H1 (cell line): ENCODE data around the gene CACNG7. TPM values are rescaled to one million over a fixed set of nuclear protein-coding genes. Genes with fewer than 3 reads are reported as not detected.

Source experiments
- CTCF ChIA-PET: fragments of 300-600 bp; sonication (Branson Sonifier 250); formaldehyde crosslinking; loops from one replicate; lab custom pipeline; 2021; ENCODE audit not compliant: partially characterized antibody; lab: Charles Lee
- POLR2A ChIA-PET: fragments of 300-600 bp; sonication (Branson Sonifier 250); formaldehyde crosslinking; loops from one replicate; lab custom pipeline; 2021; ENCODE audit warnings: inconsistent platforms; ENCODE audit not compliant: partially characterized antibody; lab: Charles Lee
- DNase-seq, 2 experiments: peaks; one replicate each; pipeline versions ENCODE4 v3.0.0 to v3.0.0-alpha.2; 2010 to 2022; ENCODE audit warnings: low spot score in 2 of 2, low read depth in 1 of 2, mixed read lengths in 1 of 2
- FAIRE-seq: peaks from 2 replicates; lab custom pipeline; 2011; peaks lifted over from hg19 to GRCh38; lab: Jason Lieb, UNC
- H2AFZ ChIP-seq: 2 replicates; pipeline ENCODE4 v1.8.1; 2012; ENCODE audit warnings: low read length, inconsistent platforms
- H2AK5ac ChIP-seq: 2 replicates; pipeline ENCODE4 v1.6.1; 2013; ENCODE audit warnings: low read depth, low read length
- H2BK120ac ChIP-seq: replicated peaks from 2 replicates; pipeline ENCODE3; 2013; ENCODE audit warnings: low read depth, low read length, inconsistent platforms
- H2BK12ac ChIP-seq: 2 replicates; pipeline ENCODE4 v1.6.1; 2013; ENCODE audit warnings: low read depth, low read length
- H2BK15ac ChIP-seq: 2 replicates; pipeline ENCODE4 v1.6.1; 2013; ENCODE audit warnings: low read length
- H2BK20ac ChIP-seq: 2 replicates; pipeline ENCODE4 v1.6.1; 2013; ENCODE audit warnings: low read length
- H2BK5ac ChIP-seq: 2 replicates; pipeline ENCODE4 v1.6.1; 2013; ENCODE audit warnings: low read depth, low read length
- H3K14ac ChIP-seq: 2 replicates; pipeline ENCODE4 v1.6.1; 2013; ENCODE audit warnings: inconsistent platforms; ENCODE audit not compliant: insufficient read length
- H3K18ac ChIP-seq: 2 replicates; pipeline ENCODE4 v1.6.1; 2013; ENCODE audit warnings: low read length; ENCODE audit errors: extremely low read depth
- H3K23ac ChIP-seq: 2 replicates; pipeline ENCODE4 v1.6.1; 2013; ENCODE audit warnings: inconsistent platforms; ENCODE audit not compliant: insufficient read length
- H3K23me2 ChIP-seq: 2 replicates; pipeline ENCODE4 v1.6.1; 2013; ENCODE audit warnings: low read depth, low read length
- H3K27ac ChIP-seq: 2 replicates; pipeline ENCODE4 v1.6.1; 2011; ENCODE audit warnings: low read depth, low read length, inconsistent platforms
- H3K27me3 ChIP-seq, 4 experiments: replicated peaks in 1 of 4; 1 replicate in 1 of 4; 2 replicates in 3 of 4; pipeline versions ENCODE4 v1.6.1 to v1.8.1; 2011 to 2013; ENCODE audit warnings: low read length in 3 of 4, mild to moderate bottlenecking in 3 of 4, inconsistent platforms in 2 of 4, mixed read lengths in 2 of 4, moderate library complexity in 1 of 4; ENCODE audit not compliant: control insufficient read depth in 3 of 4, insufficient read depth in 3 of 4; ENCODE audit errors: extremely low read depth in 1 of 4
- H3K36me3 ChIP-seq, 4 experiments: 2 replicates each; pipeline versions ENCODE4 v1.6.1 to v1.8.1; 2011 to 2013; ENCODE audit warnings: mild to moderate bottlenecking in 4 of 4, low read length in 3 of 4, moderate library complexity in 2 of 4, control low read depth in 1 of 4, inconsistent platforms in 1 of 4; ENCODE audit not compliant: insufficient read depth in 4 of 4, control insufficient read depth in 2 of 4
- H3K4ac ChIP-seq: replicated peaks from 2 replicates; pipeline ENCODE3; 2013; ENCODE audit warnings: low read length, low read depth, mixed read lengths, inconsistent platforms; ENCODE audit not compliant: insufficient read length
- H3K4me1 ChIP-seq, 4 experiments: replicated peaks in 1 of 4; 1 replicate in 1 of 4; 2 replicates in 3 of 4; pipeline versions ENCODE4 v1.6.1 to v1.8.1; 2011 to 2013; ENCODE audit warnings: low read length in 3 of 4, inconsistent platforms in 2 of 4, mixed read lengths in 1 of 4; ENCODE audit not compliant: insufficient read depth in 4 of 4, control insufficient read depth in 3 of 4
- H3K4me2 ChIP-seq, 2 experiments: 2 replicates each; pipeline versions ENCODE4 v1.6.1 to v1.8.1; 2011 to 2013; ENCODE audit warnings: low read depth in 2 of 2, low read length in 2 of 2, control low read depth in 1 of 2, inconsistent platforms in 1 of 2, mild to moderate bottlenecking in 1 of 2; ENCODE audit not compliant: insufficient read depth in 1 of 2
- H3K4me3 ChIP-seq, 4 experiments: fragments of 200-600, 300-600 bp in 1 of 4; sonication (generic), shearing (Covaris generic), sonication (Bioruptor Twin) in 1 of 4; 2 replicates each; pipeline versions ENCODE4 v1.5.1 to v1.8.1; 2011 to 2016; ENCODE audit warnings: low read length in 4 of 4, low read depth in 3 of 4, control low read depth in 2 of 4, inconsistent platforms in 2 of 4, mild to moderate bottlenecking in 2 of 4, mixed read lengths in 1 of 4, moderate library complexity in 1 of 4; ENCODE audit not compliant: insufficient read depth in 2 of 4; ENCODE audit errors: extremely low read depth in 1 of 4
- H3K56ac ChIP-seq: replicated peaks from 2 replicates; pipeline ENCODE3; 2013; ENCODE audit warnings: low read depth, mild to moderate bottlenecking, mixed read lengths, low read length, inconsistent platforms; ENCODE audit not compliant: insufficient read length
- H3K79me1 ChIP-seq: 2 replicates; pipeline ENCODE4 v1.6.1; 2013; ENCODE audit warnings: low read depth, low read length, control low read depth
- H3K79me2 ChIP-seq, 2 experiments: 2 replicates each; pipeline versions ENCODE4 v1.6.1 to v1.8.1; 2012 to 2013; ENCODE audit warnings: low read length in 2 of 2, mild to moderate bottlenecking in 2 of 2, inconsistent platforms in 1 of 2; ENCODE audit not compliant: insufficient read depth in 2 of 2, control insufficient read depth in 1 of 2
- H3K9ac ChIP-seq, 4 experiments: replicated peaks in 1 of 4; 1 replicate in 1 of 4; 2 replicates in 3 of 4; pipeline versions ENCODE4 v1.6.1 to v1.8.1; 2011 to 2013; ENCODE audit warnings: low read depth in 3 of 4, low read length in 3 of 4, control low read depth in 2 of 4, mild to moderate bottlenecking in 2 of 4, moderate library complexity in 2 of 4, inconsistent platforms in 1 of 4; ENCODE audit errors: extremely low read depth in 1 of 4
- H3K9me3 ChIP-seq, 2 experiments: 2 replicates each; pipeline versions ENCODE4 v1.6.1 to v1.8.1; 2012 to 2013; ENCODE audit warnings: mild to moderate bottlenecking in 2 of 2, moderate library complexity in 2 of 2, control low read depth in 1 of 2, inconsistent platforms in 1 of 2, low read depth in 1 of 2, low read length in 1 of 2, mixed read lengths in 1 of 2; ENCODE audit not compliant: insufficient read depth in 2 of 2
- H4K20me1 ChIP-seq, 2 experiments: replicated peaks in 1 of 2; 2 replicates each; pipeline versions ENCODE3 to v1.8.1; 2011 to 2013; ENCODE audit warnings: inconsistent platforms in 2 of 2, low read length in 2 of 2, mild to moderate bottlenecking in 1 of 2; ENCODE audit not compliant: insufficient read depth in 2 of 2, control insufficient read depth in 1 of 2
- H4K5ac ChIP-seq: 2 replicates; pipeline ENCODE4 v1.6.1; 2013; ENCODE audit warnings: low read length, low read depth, mixed read lengths, inconsistent platforms; ENCODE audit not compliant: insufficient read length
- H4K8ac ChIP-seq: 2 replicates; pipeline ENCODE4 v1.8.0; 2013; ENCODE audit warnings: mild to moderate bottlenecking, moderate library complexity, low read length, inconsistent platforms; ENCODE audit not compliant: insufficient read depth; ENCODE audit errors: extremely low read depth
- H4K91ac ChIP-seq: replicated peaks from 2 replicates; pipeline ENCODE3; 2013; ENCODE audit warnings: low read length, mixed read lengths, inconsistent platforms; ENCODE audit not compliant: insufficient read length
- ASH2L ChIP-seq: fragments of 200-600, 300-600 bp; sonication (generic); IDR thresholded peaks from one replicate; pipeline ENCODE4 v1.7.1; 2017; ENCODE audit warnings: low read length
- ATF3 ChIP-seq: IDR thresholded peaks from 2 replicates; pipeline ENCODE4 v1.6.1; 2011; ENCODE audit warnings: low read depth, mild to moderate bottlenecking, low read length; ENCODE audit not compliant: insufficient read depth
- BRCA1 ChIP-seq: IDR thresholded peaks from 2 replicates; pipeline ENCODE4 v1.6.1; 2012; ENCODE audit warnings: low read depth, low read length, improper control_type of control experiment
- FOSL1 ChIP-seq: IDR thresholded peaks from 2 replicates; pipeline ENCODE4 v1.6.1; 2011; ENCODE audit warnings: mild to moderate bottlenecking, low read depth, low read length, moderate library complexity; ENCODE audit not compliant: insufficient read depth
- NRF1 ChIP-seq: IDR thresholded peaks from 2 replicates; pipeline ENCODE4 v1.6.1; 2011; ENCODE audit warnings: mild to moderate bottlenecking, low read depth, low read length, improper control_type of control experiment
- RFX5 ChIP-seq: IDR thresholded peaks from 2 replicates; pipeline ENCODE4 v1.6.1; 2011; ENCODE audit warnings: low read depth, low read length, improper control_type of control experiment, borderline replicate concordance
- SIX5 ChIP-seq: IDR thresholded peaks from 2 replicates; pipeline ENCODE4 v1.6.1; 2011; ENCODE audit warnings: mild to moderate bottlenecking, low read depth, low read length
- WGBS, 2 experiments: shearing (Covaris generic) in 1 of 2; methylation state at CpG; one replicate each; pipeline versions ENCODE4 v1.1.6 to v1.1.7; 2013 to 2015; ENCODE audit warnings: low lambda C conversion rate in 2 of 2, mixed read lengths in 2 of 2, inconsistent platforms in 1 of 2, low coverage in 1 of 2, missing lambda C conversion rate in 1 of 2; ENCODE audit not compliant: insufficient replicate concordance in 2 of 2, insufficient coverage in 1 of 2, insufficient read length in 1 of 2; ENCODE audit errors: extremely low coverage in 1 of 2, missing lambda C conversion rate in 1 of 2; 5-methylcytosine and 5-hydroxymethylcytosine counted together
- polyA plus RNA-seq, 7 experiments: library from polyadenylated mRNA; depleted of rRNA in 3 of 7; stranded (reverse) in 5 of 7; unstranded in 2 of 7; fragments of >200 nt in 5 of 7; fragments of 200-250 nt in 2 of 7; gene quantifications; 1 replicate in 5 of 7; 2 replicates in 1 of 7; 4 replicates in 1 of 7; pipeline versions ENCODE4 v1.2.1 to v1.2.3, GENCODE V29; 2011 to 2013; ENCODE audit warnings: missing spikeins in 2 of 7, mixed read lengths in 2 of 7
- total RNA-seq: library from RNA; stranded (reverse); fragmentation: NEBNext Ultra II Directional; extraction: Animal tissue kit (Norgen Biotek cat#: 25700); gene quantifications from 2 replicates; pipeline ENCODE4 v1.2.1, GENCODE V29; 2021
- TF ChIP-seq, protein P1 (sequence below), 3 experiments: IDR thresholded peaks; 1 replicate in 2 of 3; 2 replicates in 1 of 3; pipeline versions ENCODE4 v1.5.1 to v1.6.1; 2011; ENCODE audit warnings: low read length in 3 of 3, mild to moderate bottlenecking in 3 of 3, inconsistent platforms in 2 of 3, low read depth in 1 of 3, moderate library complexity in 1 of 3; ENCODE audit not compliant: insufficient read depth in 1 of 3; ENCODE audit errors: control extremely low read depth in 1 of 3

Gene CACNG7
- total and polyA plus RNA-seq, 2 of the 8 experiments (the other 6 are each of a cell fraction or from before 2014, with no cell fraction given), result 28.9 to 69.8 TPM

DNA sequence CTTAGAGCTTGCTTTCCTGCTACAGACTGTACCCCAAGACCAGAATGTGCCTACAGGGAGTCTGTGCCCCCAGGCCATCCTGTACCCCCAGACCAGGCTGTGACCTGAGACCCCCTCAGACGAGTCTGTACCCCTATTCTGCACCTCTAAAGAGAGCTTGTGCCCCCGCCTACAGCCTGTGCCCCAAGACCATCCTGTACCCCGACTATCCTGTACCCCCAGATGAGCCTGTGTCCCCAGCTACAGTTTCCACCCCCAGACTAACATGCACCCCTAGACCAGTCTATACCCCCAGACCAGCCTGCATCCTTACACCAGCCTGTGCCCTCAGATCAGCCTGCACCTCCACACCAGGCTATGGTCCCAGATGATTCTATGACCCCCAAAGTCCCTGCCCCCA, 84.4 kb downstream of the CACNG7 start:
- Histone ChIP-seq H2BK20ac (no peak overlapping the region), H3K23me2 (peaks cover 7% of the 10 kb centered on the region; the same call in 1 of the 2 replicates), H2AFZ (no peak overlapping the region), H2BK5ac (no peak overlapping the region), H3K79me1 (no peaks in the 10 kb centered on the region), H4K20me1 (no peaks in the 10 kb centered on the region), H2BK120ac (no peak overlapping the region), H3K4ac (no peak overlapping the region), H3K9ac (no peak overlapping the region), H2AK5ac (no peak overlapping the region), H2BK15ac (no peak overlapping the region), H2BK12ac (no peak overlapping the region), H4K91ac (no peak overlapping the region), H3K9me3 (no peaks in the 10 kb centered on the region), H3K27me3 (peaks cover 2 to 44% (median 32%) of the 10 kb centered on the region in 4 experiments), H3K4me1 (peaks cover 0 to 21% (median 7%) of the 10 kb centered on the region in 4 experiments; a peak in 6 of 7 replicates), H3K79me2 (no peaks in the 10 kb centered on the region), H3K4me2 (no peak overlapping the region), H3K4me3 (no peak overlapping the region), H4K8ac (no peak overlapping the region), H3K18ac (no peak overlapping the region), H3K14ac (no peak overlapping the region), H3K23ac (no peak overlapping the region), H3K36me3 (no peaks in the 10 kb centered on the region), H4K5ac (no peak overlapping the region), H3K27ac (no peak overlapping the region), H3K56ac (no peak overlapping the region)
- WGBS, 2 experiments, result 85% methylated on average over 2 of the region's 3 CpGs; no CpG with 5 or more reads in 1 of the 2 experiments
- ChIA-PET POLR2A (interaction anchor here (0.8 to 4.0 kb wide), 15 partner anchors 8 to 79 kb away, joined by 3 to 21 read pairs (median 4); no protein-coding TSS in a partner anchor), CTCF (interaction anchor here (0.7 to 4.2 kb wide), 12 partner anchors 9 to 187 kb away, joined by 3 to 33 read pairs (median 3); no protein-coding TSS in a partner anchor)
- DNase-seq (no peak), FAIRE-seq (no peak)
- TF ChIP-seq ASH2L, result no peak
- TF ChIP-seq, protein P1, sequence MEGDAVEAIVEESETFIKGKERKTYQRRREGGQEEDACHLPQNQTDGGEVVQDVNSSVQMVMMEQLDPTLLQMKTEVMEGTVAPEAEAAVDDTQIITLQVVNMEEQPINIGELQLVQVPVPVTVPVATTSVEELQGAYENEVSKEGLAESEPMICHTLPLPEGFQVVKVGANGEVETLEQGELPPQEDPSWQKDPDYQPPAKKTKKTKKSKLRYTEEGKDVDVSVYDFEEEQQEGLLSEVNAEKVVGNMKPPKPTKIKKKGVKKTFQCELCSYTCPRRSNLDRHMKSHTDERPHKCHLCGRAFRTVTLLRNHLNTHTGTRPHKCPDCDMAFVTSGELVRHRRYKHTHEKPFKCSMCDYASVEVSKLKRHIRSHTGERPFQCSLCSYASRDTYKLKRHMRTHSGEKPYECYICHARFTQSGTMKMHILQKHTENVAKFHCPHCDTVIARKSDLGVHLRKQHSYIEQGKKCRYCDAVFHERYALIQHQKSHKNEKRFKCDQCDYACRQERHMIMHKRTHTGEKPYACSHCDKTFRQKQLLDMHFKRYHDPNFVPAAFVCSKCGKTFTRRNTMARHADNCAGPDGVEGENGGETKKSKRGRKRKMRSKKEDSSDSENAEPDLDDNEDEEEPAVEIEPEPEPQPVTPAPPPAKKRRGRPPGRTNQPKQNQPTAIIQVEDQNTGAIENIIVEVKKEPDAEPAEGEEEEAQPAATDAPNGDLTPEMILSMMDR (IDR thresholded peaks at IDR 0.05; ENCODE audit: control extremely low read depth in 1 of 3, insufficient read depth in 1 of 3, low read depth in 1 of 3, low read length in 3 of 3), result no peak
- no peak for TF ChIP-seq SIX5
- TF ChIP-seq ATF3, result no peak
- no peak for TF ChIP-seq FOSL1
- TF ChIP-seq RFX5, result no peak
- TF ChIP-seq NRF1, result no peak
- no peak for TF ChIP-seq BRCA1
